Breast epithelium (tissue), 4 donors: Measurements from ENCODE around the gene ANAPC4. TPM values are rescaled to one million over a fixed set of nuclear protein-coding genes. Genes with fewer than 3 reads are reported as not detected.

Experiments
- DNase-seq, 2 donors: peaks; one replicate each; pipeline ENCODE4 v3.0.0-alpha.2; 2019; ENCODE audit warnings: low spot score in 2 of 2
- H3K27ac ChIP-seq, 2 donors: fragments of 200-600 bp; sonication (generic) in 1 of 2; one replicate each; pipeline ENCODE4 v1.5.1; 2016 to 2019; ENCODE audit warnings: mild to moderate bottlenecking in 1 of 2
- H3K27me3 ChIP-seq, 2 donors: fragments of 200-600 bp; sonication (generic) in 1 of 2; one replicate each; pipeline versions ENCODE4 v1.5.1 to v1.6.0; 2017 to 2019; ENCODE audit warnings: control low read depth in 1 of 2, mild to moderate bottlenecking in 1 of 2
- H3K36me3 ChIP-seq: fragments of 200-600 bp; one replicate; pipeline ENCODE4 v1.5.1; 2019
- H3K4me1 ChIP-seq, 2 donors: fragments of 200-600 bp; sonication (generic); one replicate each; pipeline ENCODE4 v1.5.1; 2016 to 2019; ENCODE audit warnings: control low read depth in 1 of 2
- H3K4me3 ChIP-seq, 3 donors: fragments of 200-600 bp; sonication (generic); 1 replicate in 2 of 3; 2 replicates in 1 of 3; pipeline ENCODE4 v1.5.1; 2016 to 2019; ENCODE audit warnings: mild to moderate bottlenecking in 3 of 3, moderate library complexity in 2 of 3
- H3K9me3 ChIP-seq, 2 donors: fragments of 200-600 bp; sonication (generic) in 1 of 2; one replicate each; pipeline ENCODE4 v1.5.1; 2016 to 2019; ENCODE audit warnings: control low read depth in 1 of 2
- CTCF ChIP-seq, 3 donors: fragments of 450-650 bp; IDR thresholded peaks; one replicate each; pipeline ENCODE4 v1.5.1; 2016 to 2017; ENCODE audit warnings: antibody characterized with exemption in 3 of 3, mild to moderate bottlenecking in 3 of 3, moderate library complexity in 3 of 3
- POLR2A ChIP-seq: fragments of 450-650 bp; IDR thresholded peaks from one replicate; pipeline ENCODE4 v1.6.1; 2016; ENCODE audit warnings: antibody characterized with exemption, mild to moderate bottlenecking, moderate library complexity
- POLR2AphosphoS5 ChIP-seq, 3 donors: sonication (generic); formaldehyde crosslinking; IDR thresholded peaks; one replicate each; pipeline ENCODE4 v1.6.1; 2017; ENCODE audit warnings: antibody characterized with exemption in 3 of 3
- intact Hi-C: fragments of 100-400 bp; cut with DNase I; formaldehyde crosslinking; loops from one replicate; pipeline ENCODE4 v1.15.1; 2023; ENCODE audit warnings: low total_unique reads
- total RNA-seq, 3 donors: library from RNA; depleted of rRNA; stranded (reverse); fragments of >200 nt; gene quantifications; one replicate each; pipeline ENCODE4 v1.1.0, GENCODE V29; 2016

Gene ANAPC4
- total RNA-seq, 3 donors from 2014 or later, result 34.6 to 59.7 (median 36.1) TPM

- H3K4me1 ChIP-seq, result no peaks in the 10 kb centered on the region
- no peaks in the 10 kb centered on the region for H3K9me3 ChIP-seq
- TF ChIP-seq CTCF (IDR thresholded peaks at IDR 0.05) (no peak), POLR2A (no peak), POLR2AphosphoS5 (IDR thresholded peaks at IDR 0.05) (no peak)
- no peaks in the 10 kb centered on the region for H3K27me3 ChIP-seq
- peaks cover 2% of the 10 kb centered on the region for H3K36me3 ChIP-seq
- H3K4me3 ChIP-seq, result no peak overlapping the region
- intact Hi-C loops, result no loop called here
- no peak overlapping the region for H3K27ac ChIP-seq
- DNase-seq, result no peak
These were observed 28.4 kb downstream of the ANAPC4 start for GRCh38 chr4:25405453-25405852.

GRCh38 chr4:25406081-25406692 lies 29.1 kb downstream of the ANAPC4 start:
- Histone ChIP-seq H3K4me3 (no peak overlapping the region), H3K4me1 (no peaks in the 10 kb centered on the region), H3K27ac (no peak overlapping the region), H3K9me3 (no peaks in the 10 kb centered on the region), H3K36me3 (peaks cover 6% of the 10 kb centered on the region), H3K27me3 (no peaks in the 10 kb centered on the region)
- TF ChIP-seq POLR2A (no peak), POLR2AphosphoS5 (IDR thresholded peaks at IDR 0.05) (no peak), CTCF (IDR thresholded peaks at IDR 0.05) (no peak)
- intact Hi-C loops, result no loop called here
- no peak for DNase-seq

- no peak overlapping the region for H3K4me3 ChIP-seq
- TF ChIP-seq POLR2A, result no peak
- TF ChIP-seq CTCF (IDR thresholded peaks at IDR 0.05), result no peak
- TF ChIP-seq POLR2AphosphoS5 (IDR thresholded peaks at IDR 0.05), result no peak
- peaks cover 10% of the 10 kb centered on the region for H3K36me3 ChIP-seq
- DNase-seq, result no peak
- intact Hi-C loops, result no loop called here
- H3K27me3 ChIP-seq, result no peaks in the 10 kb centered on the region
- H3K27ac ChIP-seq, result no peak overlapping the region
- no peaks in the 10 kb centered on the region for H3K9me3 ChIP-seq
- no peaks in the 10 kb centered on the region for H3K4me1 ChIP-seq
These were observed 33.9 kb downstream of the ANAPC4 start for GRCh38 chr4:25410820-25411529.

- Histone ChIP-seq H3K27ac (no peak overlapping the region), H3K36me3 (peaks cover 10% of the 10 kb centered on the region), H3K4me3 (no peak overlapping the region), H3K9me3 (no peaks in the 10 kb centered on the region), H3K4me1 (no peaks in the 10 kb centered on the region), H3K27me3 (no peaks in the 10 kb centered on the region)
- intact Hi-C loops, result no loop called here
- TF ChIP-seq CTCF (IDR thresholded peaks at IDR 0.05) (no peak), POLR2AphosphoS5 (IDR thresholded peaks at IDR 0.05) (no peak), POLR2A (no peak)
- no peak for DNase-seq
These were observed 36.2 kb downstream of the ANAPC4 start for GRCh38 chr4:25413261-25413660.

GRCh38 chr4:25417014-25417413 lies 40.0 kb downstream of the ANAPC4 start:
- Histone ChIP-seq H3K36me3 (peaks cover 1% of the 10 kb centered on the region), H3K4me1 (no peaks in the 10 kb centered on the region), H3K9me3 (no peaks in the 10 kb centered on the region), H3K4me3 (no peak overlapping the region), H3K27me3 (no peaks in the 10 kb centered on the region), H3K27ac (no peak overlapping the region)
- no peak for DNase-seq
- TF ChIP-seq POLR2A (no peak), CTCF (IDR thresholded peaks at IDR 0.05) (no peak), POLR2AphosphoS5 (IDR thresholded peaks at IDR 0.05) (no peak)
- intact Hi-C loops, result no loop called here
